NCI-H1417 (cell line): Measurements from ENCODE around the gene AKR1D1.

Source experiments
- DNase-seq, 3 experiments: peaks; one replicate each; lab custom pipeline; 2025; lab: John Stamatoyannopoulos, UW

The AKR1D1 gene

GRCh38 chr7:138166681-138167080, 90.4 kb downstream of the AKR1D1 start:
- DNase-seq = no peak

- no peak for DNase-seq
Measured at GRCh38 chr7:138167222-138167621, 91.0 kb downstream of the AKR1D1 start.

DNA sequence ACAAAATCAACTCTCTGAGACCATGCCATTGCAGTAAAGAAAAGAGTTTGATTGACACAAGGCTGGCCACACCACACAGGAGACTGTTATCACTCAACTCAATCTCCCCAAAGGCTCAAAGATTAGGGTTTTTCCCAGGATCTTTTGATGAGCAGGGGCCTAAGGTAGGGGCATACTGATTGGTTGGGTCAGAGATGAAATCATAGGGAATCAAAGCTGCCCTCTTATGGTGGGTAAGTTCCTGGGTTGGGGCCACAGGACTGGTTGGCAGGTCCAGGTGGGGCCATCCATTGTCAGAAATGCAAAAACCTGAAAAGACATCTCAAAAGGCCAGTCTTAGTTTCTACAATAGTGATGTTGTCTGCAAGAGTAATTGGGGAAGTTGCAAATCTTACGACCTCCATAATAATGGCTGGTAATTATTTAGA, 91.6 kb downstream of the AKR1D1 start:
- no peak for DNase-seq
